Measurements from ENCODE around the gene NOD1.

DNA sequence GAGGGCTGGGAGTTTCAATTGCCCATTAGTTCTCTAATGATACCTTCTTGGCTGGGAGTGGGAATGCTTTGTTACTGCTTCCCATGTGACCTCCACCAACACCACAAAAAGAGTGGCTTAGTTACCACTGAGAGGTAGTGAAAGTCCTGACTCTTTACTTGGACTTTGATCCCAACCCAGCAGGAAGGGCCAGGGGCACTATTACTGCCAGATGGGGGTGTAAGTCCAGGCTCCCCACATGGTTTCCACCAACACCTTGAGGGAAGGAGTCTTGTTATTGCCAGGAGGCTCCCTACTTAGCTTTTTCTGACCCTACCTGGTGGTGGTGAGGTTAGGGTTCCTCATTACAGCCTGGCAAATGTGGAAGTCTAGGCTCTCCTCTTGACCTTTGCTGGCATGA is 14.6 kb upstream of the NOD1 start:
- TF ChIP-seq, protein P1, sequence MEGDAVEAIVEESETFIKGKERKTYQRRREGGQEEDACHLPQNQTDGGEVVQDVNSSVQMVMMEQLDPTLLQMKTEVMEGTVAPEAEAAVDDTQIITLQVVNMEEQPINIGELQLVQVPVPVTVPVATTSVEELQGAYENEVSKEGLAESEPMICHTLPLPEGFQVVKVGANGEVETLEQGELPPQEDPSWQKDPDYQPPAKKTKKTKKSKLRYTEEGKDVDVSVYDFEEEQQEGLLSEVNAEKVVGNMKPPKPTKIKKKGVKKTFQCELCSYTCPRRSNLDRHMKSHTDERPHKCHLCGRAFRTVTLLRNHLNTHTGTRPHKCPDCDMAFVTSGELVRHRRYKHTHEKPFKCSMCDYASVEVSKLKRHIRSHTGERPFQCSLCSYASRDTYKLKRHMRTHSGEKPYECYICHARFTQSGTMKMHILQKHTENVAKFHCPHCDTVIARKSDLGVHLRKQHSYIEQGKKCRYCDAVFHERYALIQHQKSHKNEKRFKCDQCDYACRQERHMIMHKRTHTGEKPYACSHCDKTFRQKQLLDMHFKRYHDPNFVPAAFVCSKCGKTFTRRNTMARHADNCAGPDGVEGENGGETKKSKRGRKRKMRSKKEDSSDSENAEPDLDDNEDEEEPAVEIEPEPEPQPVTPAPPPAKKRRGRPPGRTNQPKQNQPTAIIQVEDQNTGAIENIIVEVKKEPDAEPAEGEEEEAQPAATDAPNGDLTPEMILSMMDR (IDR thresholded peaks at IDR 0.05): no peak
- TF ChIP-seq POLR2AphosphoS5 (IDR thresholded peaks at IDR 0.05) (no peak), POLR2A (IDR thresholded peaks at IDR 0.05) (no peak)

All from sigmoid colon (tissue), 4 donors.